GM06990 (cell line): ENCODE measurements around the gene LSR.
A peak's percentile ranks its signal among the peaks of the same experiment; 100 is the strongest.

Source experiments
- DNase-seq: peaks from one replicate; pipeline ENCODE4 v3.0.0-alpha.2; 2011; ENCODE audit not compliant: insufficient read length; ENCODE audit errors: extremely low read depth
- H3K27me3 ChIP-seq: replicated peaks from 2 replicates; pipeline ENCODE4 v1.6.0; 2011; ENCODE audit warnings: low read length; ENCODE audit not compliant: control insufficient read depth, insufficient read depth
- H3K36me3 ChIP-seq: 2 replicates; pipeline ENCODE4 v1.5.1; 2011; ENCODE audit warnings: low read length; ENCODE audit not compliant: control insufficient read depth, insufficient read depth
- H3K4me3 ChIP-seq: replicated peaks from 2 replicates; pipeline ENCODE4 v1.5.1; 2011; ENCODE audit warnings: low read depth, mild to moderate bottlenecking, control low read depth, low read length
- TF ChIP-seq, protein P1 (sequence below): IDR thresholded peaks from 2 replicates; pipeline ENCODE4 v1.5.1; 2011; ENCODE audit warnings: low read length, control low read depth, mild to moderate bottlenecking, inconsistent platforms; ENCODE audit not compliant: insufficient read depth, poor library complexity, severe bottlenecking

LSR gene

DNA sequence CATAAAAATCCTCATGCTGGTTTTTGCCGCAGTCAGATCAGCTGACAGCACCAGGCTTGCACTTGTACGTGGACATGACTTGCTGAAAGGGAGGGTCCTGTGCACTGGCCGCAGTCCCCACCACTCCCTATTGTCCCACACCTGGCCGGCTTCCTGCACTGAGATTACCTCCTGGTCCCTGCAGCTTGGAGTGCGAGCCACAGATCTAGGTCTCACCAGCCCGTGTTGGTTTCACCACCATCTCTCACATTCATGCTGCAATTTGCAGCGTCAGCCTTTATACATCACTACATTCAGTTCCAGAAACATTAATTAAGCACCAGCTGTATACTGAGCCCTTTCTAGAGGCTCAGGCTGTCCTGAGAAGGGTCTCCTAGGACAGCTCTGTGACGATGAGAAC, 65.2 kb downstream of the LSR start:
- DNase-seq = no peak
- TF ChIP-seq, protein P1, sequence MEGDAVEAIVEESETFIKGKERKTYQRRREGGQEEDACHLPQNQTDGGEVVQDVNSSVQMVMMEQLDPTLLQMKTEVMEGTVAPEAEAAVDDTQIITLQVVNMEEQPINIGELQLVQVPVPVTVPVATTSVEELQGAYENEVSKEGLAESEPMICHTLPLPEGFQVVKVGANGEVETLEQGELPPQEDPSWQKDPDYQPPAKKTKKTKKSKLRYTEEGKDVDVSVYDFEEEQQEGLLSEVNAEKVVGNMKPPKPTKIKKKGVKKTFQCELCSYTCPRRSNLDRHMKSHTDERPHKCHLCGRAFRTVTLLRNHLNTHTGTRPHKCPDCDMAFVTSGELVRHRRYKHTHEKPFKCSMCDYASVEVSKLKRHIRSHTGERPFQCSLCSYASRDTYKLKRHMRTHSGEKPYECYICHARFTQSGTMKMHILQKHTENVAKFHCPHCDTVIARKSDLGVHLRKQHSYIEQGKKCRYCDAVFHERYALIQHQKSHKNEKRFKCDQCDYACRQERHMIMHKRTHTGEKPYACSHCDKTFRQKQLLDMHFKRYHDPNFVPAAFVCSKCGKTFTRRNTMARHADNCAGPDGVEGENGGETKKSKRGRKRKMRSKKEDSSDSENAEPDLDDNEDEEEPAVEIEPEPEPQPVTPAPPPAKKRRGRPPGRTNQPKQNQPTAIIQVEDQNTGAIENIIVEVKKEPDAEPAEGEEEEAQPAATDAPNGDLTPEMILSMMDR = no peak
- Histone ChIP-seq H3K36me3 (no peaks in the 10 kb centered on the region), H3K4me3 (no peak overlapping the region), H3K27me3 (no peaks in the 10 kb centered on the region)

DNA sequence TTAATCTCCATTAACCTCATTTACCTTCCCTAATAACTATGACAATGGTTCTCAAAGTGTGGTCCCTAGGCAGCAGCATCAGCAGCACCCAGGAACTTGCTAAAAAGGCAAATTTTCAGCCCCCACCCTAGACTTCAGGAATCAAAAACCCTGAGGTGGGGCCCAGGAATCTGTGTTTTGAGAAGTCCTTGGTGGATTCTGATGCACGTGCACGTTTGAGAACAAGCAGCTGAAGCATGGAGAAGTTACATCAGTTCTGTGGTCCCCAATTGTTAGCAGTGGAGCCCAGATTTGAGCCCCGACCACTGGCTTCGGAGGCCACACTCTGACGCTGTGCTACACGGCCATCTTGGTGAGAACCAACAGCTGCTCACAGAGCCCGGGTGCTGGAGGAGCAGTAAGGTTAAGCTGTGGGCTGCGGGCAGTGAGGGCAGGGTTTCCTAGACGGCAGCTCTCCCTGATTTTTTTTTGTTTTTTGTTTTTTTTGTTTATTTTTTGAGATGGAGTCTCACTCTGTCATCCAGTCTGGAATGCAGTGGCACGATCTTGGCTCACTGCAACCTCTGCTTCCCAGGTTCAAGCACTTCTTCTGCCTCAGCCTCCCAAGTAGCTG, 66.2 kb downstream of the LSR start:
- TF ChIP-seq, protein P1 = no peak
- Histone ChIP-seq H3K4me3 (no peak overlapping the region), H3K36me3 (no peaks in the 10 kb centered on the region), H3K27me3 (no peaks in the 10 kb centered on the region)
- DNase-seq = no peak

DNA sequence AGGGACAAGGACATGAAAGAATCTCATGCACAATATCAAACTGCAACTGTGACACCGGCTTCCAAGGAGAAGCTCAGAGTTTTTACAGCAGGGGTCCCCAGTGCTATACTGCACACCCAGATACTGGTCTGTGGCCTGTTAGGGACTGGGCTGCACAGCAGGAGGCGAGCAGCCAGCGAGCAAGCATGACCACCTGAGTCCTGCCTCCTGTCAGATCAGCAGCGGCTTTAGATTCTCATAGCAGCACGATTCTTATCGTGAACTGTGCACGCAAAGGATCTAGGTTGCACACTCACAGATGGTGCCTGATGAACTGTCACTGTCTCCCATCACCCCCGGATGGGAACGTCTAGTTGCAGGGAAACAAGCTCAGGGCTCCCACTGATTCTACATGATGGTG, 67.1 kb downstream of the LSR start:
- no peak for DNase-seq
- Histone ChIP-seq H3K36me3 (no peaks in the 10 kb centered on the region), H3K27me3 (no peaks in the 10 kb centered on the region), H3K4me3 (no peak overlapping the region)
- TF ChIP-seq, protein P1 = peak; percentile 8

- Histone ChIP-seq H3K27me3 (no peaks in the 10 kb centered on the region), H3K36me3 (no peaks in the 10 kb centered on the region), H3K4me3 (no peak overlapping the region)
- TF ChIP-seq, protein P1 = no peak
- DNase-seq = no peak
These were observed 67.8 kb downstream of the LSR start for GRCh38 chr19:35316560-35316959.
